UCSD-AML1 (cell line): ENCODE results near the gene CPNE5.

Experiments
- DNase-seq: peaks from one replicate; lab custom pipeline; 2025; ENCODE audit not compliant: unreplicated experiment; lab: John Stamatoyannopoulos, UW

The CPNE5 gene

DNA sequence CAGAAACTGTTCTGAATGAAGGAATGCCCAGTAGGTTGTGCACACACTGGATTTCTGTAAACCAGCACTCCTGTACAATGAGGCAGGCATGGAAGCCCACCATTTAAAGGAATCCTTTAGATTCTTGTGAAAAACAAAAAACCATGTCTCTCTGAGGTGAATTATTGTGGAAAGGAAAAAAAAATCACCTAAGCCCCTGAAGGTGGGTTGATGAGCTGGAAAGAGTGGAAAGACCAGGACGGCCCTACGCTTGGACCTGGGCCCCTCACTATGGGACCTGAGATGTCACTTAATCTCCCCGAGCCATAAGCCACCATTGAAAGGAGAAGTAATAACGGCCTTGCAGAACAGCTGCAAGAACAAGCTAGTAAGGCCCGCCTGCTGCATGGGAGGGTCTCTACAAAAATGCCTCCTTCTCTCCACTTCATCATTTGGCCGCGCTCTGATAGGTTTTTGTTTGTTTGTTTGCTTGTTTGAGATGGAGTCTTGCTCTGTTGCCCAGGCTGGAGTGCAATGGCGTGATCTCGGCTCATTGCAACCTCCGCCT, 72.8 kb downstream of the CPNE5 start:
- no peak for DNase-seq

DNA sequence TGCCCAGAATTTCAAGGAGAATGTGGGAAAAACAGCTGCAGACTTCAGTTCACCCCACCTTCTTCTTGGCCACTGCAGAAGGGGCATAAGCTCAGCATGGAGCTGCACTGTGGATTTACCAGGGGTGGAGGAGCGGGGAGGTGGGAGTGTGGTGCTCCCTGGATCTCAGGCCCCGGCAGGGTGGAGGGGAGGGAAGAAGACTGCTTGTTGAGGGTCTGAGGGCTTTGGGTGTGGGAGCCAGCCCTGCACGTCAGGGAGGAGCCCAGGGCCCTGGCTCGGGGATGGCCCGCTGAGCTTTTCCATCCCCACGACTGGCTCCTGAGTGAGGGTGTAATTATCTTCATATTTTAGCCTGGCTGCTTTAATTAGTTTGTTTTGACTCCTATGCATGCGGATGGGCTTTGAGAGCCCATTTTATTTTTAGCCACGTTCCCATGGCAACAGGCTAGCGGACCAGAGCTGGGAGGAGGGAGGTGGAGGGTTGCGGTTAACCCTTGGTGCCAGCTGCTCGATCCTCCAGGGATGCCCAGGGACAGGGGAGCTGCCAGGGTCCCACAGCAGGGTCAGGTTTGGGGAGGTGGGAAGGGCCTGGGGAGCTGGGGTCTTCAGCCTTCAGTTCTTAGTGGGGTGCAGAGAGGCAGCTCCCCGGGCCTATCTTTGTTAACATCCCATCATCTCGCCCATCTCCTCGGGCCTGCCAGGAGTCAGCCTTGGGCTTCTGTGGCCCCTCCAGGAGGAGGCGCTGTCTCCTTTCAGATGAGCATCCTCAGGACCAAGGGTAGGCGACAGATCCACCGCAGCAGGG, 73.4 kb downstream of the CPNE5 start:
- DNase-seq, result peak; percentile 78

DNA sequence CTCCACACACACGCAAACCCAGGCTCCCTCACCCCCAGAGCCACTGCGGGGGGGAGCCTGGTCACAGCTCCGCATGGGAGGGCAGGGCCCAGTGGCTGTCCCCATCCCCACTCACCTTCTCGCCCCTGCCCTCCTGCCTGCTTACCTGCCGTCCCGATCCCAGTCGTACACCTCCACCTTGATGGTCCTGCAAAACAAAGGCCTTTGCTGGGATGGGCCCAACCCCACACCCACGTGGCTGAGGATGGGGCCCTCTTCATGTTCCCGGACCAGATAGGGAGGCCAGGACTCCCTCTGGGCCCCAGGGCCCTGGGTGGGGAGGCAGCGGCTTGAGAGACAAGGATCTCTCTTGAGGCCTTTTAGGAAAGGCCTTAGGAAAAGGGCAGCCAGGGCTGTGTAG, 74.1 kb downstream of the CPNE5 start:
- no peak for DNase-seq

DNA sequence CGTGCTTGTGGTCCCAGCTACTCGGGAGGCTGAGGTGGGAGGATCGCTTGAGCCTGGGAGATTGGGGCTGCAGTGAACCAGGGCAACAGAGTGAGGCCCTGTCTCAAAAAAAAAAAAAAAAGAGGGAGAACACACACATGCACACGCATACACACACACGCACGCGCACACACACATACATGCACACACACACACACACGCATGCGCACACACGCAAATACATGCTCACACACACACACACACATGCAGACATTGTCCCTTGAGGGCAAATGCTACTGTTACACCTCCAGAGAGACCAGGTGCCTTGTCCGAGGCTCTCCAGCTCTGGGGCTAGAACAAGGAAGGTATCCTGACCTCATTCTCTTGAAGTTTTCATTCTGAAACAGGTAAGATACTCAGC, 77.1 kb downstream of the CPNE5 start:
- DNase-seq, result no peak

DNA sequence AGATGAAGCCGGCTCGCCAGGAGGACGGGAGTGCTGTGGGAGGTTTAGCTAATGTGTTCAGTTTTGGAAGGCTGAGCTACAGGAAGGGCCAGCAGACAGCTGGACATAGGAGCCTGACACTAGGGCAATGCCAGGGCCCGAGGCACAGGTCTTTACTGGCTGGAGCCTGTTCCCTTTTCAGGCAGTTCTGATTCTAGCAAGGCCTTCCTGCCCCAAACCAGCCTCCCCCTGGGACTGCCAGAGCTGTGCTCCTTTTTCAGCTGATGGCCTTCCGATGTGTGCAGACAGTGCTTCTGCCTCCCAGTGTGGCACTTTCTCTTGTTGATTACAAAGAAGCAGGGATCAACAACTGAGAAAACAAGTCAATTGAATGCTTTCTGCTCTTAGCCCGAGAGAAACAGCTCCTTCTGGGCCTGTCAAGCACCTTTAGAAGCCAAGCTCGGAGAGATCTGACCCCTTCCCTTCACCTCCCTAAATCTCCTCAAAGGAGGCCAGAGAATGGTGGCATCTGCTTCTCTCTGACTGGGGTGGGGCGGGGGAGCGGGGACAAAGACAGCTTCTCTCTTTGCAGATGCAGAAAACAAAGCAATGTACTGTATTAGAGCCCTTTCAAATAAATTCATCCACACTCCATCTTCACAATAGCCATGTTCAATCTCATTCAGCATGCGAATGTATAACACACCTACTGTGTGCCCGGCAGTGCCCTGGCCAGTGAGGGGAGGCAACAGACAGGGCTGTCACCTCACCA, 78.4 kb downstream of the CPNE5 start:
- DNase-seq, result no peak

DNA sequence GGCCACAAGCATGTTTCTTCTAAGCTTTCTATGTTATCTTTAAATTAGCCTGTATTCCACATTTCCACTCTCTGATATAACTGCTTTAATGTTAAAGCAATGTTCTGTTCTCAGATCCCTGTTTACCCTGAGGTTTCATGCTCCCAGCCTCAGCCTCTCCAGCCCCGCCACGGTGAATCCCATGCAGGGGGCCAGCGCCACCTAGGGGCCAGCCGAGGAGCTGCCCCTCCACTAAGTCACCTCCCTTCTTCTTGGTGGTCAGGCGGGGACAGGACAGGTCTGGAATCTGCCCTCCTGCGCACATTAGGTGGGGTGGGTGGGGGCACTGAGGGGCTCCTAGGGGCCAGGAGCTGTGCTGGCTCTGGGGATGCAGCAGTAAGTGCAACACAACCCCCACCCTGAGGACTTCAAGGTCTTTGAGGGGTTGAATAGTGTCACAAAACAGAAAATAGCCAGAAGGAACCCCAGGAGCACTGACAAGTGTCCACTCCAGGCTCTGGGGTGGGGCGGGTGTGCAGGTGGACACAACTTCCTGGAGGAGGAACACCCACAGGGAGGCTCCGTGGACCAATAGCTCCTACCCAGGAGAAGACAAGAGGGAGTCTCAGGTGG, 80.0 kb downstream of the CPNE5 start:
- peak; percentile 77 for DNase-seq

DNA sequence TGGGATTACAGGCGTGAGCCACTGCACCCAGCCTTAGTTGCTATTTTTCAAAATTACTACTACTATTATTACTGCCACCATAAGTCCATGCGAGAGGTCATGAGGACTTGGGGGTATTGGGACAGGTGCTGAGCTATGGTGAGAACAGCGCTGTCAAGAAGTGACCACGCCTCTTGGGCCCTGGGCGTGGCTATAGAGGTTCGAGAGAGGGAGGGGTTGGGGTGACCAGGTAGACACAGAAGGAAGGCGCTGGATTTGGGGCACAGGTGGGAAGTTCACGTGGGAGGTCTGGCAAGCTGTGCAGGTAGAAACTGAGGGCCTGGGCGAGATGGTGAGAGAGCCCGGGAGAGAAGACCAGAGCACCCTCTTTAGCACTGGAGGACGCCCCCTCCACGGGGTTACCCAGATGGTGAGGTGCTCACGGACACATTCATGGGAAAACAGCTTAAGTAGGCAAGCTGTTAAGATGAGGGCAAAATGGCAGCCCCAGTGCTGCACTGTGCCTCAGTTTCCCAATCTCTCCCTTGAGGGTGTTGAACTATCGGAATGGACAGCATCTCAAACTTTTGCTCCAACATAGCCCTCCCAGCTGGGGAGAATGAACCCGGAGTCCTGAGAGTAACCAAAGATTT, 80.6 kb downstream of the CPNE5 start:
- DNase-seq, result no peak

DNA sequence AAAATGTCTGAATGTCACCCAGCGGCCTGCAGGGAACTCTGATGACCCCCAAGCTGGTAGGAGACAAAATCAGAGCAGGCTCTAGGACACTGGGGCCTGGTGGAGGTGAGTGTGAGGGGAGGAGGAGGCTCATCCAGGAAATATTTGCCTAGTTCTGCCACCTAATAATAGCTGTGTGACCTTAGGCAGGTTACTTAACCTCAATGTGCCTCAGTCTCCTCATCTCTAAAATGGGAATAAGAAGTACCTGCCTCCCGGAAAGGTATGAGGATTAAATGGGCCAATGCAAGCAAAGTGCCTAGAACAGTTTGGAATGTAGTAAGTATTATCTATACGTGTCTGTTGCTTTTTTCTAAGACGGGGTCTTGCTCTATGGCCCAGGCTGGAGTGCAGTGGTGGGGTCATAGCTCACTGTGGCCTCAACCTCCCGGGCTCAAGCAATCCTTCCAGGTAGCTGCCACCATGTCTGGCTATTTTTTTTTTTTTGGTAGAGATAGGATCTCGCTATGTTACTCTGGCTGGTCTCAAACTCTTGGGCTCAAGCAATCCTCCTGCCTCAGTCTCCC, 81.2 kb downstream of the CPNE5 start:
- DNase-seq, result no peak

DNA sequence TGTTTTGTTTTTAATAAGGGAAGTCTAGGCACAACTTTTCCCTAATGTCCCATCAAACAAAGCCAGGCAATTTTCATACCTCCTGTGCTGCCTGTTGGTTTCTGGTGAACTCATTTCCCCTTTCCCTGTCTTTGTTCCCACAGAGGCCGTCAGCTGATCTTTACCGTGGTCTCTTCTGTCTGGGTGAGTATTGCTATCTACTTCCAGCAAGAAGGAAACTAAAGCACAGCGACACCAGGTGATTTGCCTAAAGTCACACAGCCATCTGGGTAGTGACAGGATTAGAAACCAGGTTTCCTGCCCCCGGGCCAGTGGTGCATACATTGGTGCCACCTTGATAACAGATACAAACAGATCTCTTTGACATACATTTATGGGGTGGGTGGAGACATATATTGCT, 82.0 kb downstream of the CPNE5 start:
- DNase-seq, result no peak

DNA sequence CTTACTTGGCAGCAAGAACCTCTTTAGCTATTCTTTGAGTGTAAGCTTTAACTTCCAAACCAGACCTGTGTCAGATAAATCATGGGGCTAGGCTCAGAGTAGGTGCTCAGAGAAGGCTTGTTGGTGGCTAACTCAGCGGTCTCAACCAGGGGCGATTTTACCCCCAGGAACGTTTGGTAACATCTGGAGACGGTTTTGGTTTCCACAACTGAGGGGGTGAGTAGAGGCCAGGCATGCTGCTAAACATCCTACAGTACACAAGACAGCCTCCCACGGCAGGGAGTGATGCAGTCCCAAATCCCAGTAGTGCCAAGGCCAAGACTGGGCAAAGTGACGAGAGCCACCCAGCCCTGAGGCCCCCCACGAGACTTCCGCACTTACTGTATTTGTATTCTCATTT, 82.5 kb downstream of the CPNE5 start:
- DNase-seq, result no peak

DNA sequence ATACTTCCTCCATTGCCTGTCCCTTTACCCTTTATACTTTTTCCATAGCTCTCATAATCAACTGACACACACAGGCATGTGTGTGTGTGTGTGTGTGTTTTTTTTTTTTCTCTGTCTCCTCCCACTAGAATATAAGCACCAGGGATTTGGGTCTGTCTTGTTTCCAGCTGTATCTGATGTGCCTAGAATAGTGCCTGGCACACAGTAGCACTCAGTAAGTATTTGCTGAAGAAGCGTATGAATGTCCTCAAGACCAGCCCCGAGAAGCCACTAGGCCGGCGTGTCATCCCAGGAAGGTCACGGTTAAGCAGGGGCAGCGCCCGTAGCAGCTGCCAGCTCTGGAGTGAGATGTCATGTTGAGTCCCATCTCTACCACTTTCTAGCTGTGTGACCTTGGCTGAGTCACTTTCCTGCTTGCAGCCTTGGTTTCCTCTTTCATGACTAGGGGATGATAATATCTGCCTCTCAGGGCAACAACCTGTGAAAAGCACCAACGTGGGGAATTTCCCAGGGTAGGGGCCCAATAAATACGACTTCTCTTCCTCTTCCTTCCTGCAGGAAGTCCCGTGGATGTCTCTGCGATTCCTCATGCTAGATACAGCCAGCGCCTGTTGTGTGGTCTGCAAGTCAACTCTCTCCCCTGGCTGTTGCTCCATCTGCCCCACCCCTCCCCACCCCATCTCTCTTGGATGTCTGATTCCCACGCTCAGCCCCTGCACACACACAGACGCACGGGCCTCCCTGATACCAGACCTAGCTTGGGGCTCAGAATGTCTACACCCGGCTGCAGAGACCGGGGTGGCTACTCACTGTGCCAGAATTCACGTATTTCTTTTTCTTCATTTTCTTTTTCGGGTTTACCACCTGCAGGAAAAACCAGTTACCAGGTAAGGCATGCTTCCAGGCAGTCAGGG, 83.6 kb downstream of the CPNE5 start:
- peak; percentile 60 for DNase-seq

DNA sequence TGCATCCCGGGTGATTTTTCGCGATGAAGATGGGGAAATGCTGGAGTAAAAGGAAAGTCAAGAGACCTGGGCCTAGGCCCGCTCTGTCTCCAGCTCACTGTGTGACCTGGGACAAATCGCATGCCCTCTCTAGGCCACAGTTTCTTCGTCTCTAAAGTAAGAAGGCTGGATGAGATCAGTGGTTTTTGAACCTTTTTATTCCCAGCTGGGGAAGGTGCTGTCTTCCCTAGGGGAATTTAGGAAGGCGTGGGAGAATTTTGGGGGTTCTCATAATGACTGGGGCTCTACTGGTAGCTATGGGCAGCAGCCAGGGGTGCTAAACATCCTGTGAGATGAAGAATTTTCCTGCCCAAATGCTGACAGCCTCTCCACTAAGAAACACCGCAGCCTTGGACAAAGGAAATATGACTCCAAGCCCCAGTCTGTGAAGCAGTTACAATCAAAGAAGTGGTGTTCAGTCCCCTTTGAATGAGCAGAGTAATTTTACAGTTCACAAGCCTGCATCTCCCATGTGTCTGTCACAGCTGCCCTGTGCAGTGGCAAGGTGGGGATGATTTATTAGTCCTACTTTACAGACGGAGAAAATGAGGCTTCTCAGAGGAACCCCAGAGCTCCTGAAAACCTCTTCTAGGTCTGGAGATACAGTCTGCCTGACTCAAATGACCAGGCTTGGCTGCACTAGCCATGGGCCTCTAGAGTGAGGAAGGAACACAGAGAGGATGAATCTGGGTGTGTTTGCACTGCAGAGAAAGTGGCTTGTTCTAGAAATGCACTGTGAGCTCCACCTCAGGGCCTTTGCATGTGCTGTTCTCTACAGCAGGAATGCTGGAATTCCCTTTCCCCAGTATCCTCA, 84.4 kb downstream of the CPNE5 start:
- no peak for DNase-seq

DNA sequence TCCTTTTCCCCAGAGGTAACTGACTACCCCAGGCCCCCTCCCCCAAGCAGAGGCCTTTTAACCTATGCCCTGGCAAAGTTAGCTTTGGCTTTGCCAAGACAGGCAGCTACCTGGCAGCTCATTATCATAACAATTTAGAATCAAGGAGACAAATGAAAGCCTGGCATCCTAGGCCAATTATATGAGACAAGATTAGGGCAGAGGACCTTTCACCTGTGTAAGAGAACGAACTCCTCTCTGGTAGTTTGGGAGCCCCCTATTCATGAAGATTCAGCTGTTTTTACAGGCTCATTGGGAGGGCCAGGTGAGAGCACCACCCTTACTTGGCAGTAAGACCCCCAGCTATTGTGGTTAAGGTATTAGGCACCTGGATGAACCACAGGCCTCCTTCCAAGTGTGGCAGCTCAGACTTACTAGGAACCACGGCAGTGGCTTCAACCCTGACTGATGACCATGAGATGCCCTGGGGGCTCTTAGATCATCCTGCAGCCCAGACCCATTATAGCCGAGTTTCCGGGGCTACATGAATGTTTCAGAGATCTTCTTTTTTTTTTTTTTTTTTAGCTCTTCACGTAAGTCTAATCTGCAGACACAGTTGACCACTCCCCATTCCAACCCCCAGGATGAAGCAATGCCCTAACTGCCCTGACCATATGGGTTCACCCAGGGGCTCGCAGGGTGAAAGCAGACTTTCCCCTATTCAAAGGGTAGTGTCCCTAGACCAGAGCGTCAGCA, 85.4 kb downstream of the CPNE5 start:
- no peak for DNase-seq

DNA sequence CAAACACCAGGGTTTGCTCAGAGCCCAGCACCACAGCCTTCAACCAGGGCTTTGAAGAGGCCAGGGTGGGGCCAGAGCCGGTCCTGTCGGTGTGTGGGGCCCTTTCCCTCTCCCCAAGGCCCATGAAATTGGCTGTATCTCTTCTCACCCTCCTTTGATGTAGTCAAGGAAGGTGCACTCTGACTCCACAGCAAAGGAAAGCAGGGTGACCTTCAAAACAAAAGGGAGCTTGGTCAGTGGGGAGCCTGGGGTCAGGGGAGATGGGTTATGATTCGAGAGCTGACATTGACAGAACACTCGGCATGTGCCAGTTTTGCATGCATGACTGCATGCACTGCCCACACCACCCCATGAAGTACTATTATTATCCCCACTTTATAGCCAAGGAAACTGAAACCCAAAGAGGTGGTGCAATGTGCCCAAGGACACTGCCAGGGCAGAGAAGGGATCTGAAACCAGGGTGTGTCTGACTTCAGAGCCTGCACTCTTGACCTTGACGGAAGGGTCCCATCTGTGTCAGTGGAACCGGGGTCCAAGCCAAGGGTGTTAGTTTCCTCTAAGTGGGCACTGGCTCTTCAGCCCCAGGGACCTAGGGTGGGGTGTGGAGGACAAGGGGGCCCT, 86.2 kb downstream of the CPNE5 start:
- no peak for DNase-seq

DNA sequence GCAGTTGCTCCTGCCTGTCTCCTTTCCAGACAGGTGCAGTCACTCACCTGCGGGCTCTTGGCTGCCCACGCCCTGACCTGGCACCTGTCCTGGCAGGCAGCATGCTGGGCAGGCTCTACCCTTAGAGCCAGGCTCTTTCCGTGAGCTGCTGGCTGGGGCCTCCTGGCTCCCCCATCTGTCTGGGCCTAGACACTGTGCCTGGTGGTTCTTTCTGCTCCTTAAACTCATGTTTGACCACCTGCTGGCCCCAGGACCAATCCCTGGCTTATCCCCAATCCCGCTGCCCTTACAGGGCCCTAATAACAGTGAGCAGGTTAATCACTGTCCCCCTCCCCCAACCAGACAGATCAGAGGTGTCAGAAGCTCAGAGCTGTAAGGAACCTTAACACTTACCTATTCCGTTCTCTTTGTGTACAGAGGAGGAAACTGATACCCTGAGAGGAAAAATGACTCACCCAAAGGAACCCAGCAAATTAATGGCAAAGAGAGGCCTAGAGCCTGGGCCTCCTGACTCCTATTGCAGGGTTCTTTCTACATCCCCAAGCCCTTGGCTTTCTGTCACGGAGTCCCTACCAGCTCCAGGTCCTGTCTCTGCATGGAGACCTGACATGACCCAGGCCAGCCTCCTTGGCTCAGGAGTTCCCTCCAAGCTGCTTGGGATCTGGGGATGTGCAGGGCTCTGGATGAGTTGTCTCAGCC, 86.9 kb downstream of the CPNE5 start:
- peak; percentile 23 for DNase-seq

DNA sequence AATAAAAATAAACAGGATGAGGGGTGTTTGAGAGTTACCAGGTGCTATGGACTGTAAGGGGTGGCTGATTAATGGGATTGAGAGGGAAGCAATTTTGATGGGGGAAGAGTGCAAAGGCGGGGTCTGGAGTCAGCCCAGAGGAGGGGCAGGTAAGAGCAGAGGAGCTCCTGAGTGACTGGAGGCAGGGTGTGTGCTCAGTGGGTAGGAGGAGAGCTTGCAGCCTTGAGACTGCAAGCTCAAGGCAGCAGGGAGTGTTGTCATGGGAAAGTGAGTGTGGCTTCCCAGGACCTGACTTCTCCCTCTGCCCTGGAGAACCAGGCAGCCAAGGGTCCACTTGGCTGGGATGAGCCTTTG, 87.4 kb downstream of the CPNE5 start:
- no peak for DNase-seq

DNA sequence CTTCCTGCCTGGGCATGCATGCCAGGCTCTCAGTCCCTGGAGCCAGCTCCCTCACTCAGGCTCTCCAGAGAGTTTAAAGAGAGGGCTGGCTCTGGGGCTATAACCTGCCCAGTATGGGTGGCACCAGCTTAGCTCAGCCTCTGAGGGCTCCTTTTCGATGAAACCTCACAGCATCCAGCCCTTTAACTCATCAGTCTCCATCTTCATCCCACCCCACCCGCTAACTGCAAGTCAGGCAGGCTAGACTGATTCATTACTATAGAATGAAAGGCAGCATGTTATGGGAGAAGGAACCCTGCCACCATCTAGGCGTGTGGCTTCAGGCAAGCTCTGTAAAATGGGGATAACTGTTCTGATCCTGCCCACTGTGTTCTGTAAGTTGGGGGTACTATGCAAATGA, 88.2 kb downstream of the CPNE5 start:
- no peak for DNase-seq
